Anterior cingulate cortex (tissue), 58 donors: ENCODE data around the gene CLPSL2.

ENCODE experiments used
- DNase-seq, 58 donors: peaks; one replicate each; lab custom pipeline; 2025; lab: John Stamatoyannopoulos, UW

The CLPSL2 gene

DNA sequence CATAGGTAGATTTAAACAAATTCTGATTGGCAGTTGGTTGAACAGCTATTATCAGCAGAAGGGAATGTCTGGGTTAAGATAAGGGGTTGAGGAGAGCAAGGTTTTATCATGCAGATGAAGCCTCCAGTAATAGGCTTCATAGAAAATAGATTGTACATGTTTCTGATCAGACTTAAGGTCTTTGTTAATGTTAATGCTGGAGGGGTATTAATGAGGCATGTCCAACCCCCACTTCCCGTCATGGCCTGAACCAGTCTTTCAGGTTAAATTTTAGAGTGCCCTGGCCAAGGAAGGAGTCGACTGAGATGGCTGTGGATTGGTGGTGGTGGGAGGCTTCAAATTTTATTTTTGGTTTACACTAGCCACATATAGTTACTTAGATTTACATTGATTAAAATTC, 7.8 kb downstream of the CLPSL2 start:
- no peak for DNase-seq

DNA sequence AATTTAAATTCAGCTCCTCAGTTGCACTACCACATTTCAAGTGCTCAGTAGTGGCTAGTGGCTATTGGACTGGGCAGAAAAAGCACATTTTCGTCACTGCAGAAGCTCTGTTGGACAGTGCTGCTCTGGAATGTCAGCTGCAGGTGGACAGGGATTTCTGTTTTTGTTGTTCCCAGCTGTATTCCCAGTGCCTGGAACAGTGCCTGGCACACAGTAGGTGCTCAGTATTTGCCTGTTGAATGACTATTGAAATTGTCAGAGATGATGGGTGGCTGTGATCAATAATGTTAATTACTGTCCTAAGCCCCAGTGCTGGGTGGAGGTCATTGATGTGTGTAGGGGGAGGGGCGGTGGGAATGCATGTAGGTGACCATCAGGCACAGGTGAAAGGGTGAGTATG, 9.9 kb downstream of the CLPSL2 start:
- no peak for DNase-seq

DNA sequence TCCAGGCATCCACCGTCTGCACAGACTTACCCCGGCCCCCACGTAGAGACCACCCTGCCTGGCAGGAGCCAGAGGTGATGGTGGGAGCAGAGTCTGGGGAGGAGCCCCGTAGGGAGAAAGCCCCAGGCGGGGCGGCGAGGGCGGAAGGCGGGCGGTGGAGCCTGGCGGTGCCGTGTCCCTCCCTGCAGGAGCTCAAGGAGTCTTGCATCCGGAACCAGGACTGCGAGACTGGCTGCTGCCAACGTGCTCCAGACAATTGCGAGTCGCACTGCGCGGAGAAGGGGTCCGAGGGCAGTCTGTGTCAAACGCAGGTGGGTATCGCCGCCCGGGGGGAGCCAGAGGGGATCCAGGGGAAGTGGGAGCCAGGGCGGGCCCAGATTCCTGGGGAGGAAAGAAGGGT, 10.4 kb downstream of the CLPSL2 start:
- DNase-seq: no peak

DNA sequence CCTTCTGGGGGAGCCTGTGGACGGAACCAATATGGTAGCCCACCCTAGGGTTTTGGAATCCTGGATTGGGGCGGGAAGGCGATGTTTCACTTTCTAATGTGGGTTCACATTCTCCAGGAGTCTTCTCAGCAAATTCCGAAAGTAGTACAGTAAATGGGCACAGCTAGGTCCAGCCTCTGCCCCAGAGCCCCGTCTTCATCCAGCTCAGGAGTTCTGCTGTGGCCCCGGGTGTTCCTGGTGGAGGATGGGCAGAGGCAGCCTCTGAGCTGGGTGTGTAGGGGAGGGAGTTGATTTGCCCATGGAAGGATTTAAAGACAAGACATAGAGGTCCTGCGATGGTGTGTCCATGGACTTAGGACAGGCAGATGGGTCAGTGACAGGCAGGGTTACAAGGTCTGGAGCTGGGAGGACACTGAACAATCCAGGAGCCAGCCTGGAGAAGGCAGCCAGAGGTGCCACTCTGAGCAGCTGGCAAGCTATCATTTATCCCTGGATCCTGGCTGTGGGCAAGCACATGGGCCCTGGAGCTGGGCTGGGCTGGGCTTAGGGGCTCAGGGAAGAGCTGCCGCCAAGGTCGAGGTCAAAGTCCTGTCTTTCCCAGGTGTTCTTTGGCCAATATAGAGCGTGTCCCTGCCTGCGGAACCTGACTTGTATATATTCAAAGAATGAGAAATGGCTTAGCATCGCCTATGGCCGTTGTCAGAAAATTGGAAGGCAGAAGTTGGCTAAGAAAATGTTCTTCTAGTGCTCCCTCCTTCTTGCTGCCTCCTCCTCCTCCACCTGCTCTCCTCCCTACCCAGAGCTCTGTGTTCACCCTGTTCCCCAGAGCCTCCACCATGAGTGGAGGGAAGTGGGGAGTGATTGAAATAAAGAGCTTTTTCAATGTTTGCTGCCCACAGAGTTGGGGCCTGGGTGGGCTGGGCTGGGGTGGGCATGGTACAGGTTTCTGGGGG, 11.1 kb downstream of the CLPSL2 start:
- no peak for DNase-seq

DNA sequence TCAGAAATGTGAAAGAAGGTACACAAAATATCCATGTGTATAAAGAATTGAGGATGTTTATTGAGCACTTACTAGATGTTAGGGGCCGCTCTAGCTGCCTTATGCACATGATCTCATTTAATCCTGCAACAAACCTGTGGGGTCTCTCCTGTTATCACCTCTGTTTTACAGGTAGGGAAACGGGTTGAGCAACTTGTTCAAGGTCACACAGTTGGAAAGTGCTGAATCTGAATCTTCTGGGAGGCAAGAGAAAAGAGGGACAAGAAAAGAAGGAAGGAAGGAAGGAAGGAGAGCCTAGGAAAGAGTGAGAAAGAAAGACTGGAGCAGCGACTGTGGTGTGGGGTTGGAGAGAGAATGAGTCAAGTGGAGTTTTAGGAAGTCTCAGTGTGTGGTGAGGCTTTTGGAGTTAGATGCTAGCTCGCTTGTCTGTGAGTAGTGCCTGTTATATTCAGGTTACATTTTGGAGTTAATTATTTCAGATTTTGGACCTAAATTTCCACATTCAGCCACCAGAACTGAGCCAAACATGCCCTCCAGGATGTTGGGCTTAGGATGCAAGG, 12.1 kb downstream of the CLPSL2 start:
- DNase-seq: no peak

DNA sequence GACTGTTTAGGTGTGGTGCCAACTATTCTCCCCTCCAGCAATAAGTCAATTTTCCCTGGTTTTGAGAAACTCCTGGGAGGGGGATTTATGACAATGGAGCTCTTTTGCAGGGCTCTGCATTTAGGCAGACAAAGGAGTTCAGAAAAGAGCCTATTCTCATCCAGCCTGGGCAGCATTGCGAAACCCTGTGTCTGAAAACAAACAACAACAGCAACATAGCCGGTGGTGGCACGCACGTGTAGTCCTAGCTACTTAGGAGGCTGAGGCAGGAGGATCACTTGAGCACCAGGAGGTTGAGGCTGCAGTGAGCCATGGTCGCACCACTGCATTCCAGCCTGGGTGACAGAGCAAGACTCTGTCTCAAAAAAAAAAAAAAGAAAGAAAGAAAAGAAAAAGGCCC, 14.3 kb downstream of the CLPSL2 start:
- no peak for DNase-seq

DNA sequence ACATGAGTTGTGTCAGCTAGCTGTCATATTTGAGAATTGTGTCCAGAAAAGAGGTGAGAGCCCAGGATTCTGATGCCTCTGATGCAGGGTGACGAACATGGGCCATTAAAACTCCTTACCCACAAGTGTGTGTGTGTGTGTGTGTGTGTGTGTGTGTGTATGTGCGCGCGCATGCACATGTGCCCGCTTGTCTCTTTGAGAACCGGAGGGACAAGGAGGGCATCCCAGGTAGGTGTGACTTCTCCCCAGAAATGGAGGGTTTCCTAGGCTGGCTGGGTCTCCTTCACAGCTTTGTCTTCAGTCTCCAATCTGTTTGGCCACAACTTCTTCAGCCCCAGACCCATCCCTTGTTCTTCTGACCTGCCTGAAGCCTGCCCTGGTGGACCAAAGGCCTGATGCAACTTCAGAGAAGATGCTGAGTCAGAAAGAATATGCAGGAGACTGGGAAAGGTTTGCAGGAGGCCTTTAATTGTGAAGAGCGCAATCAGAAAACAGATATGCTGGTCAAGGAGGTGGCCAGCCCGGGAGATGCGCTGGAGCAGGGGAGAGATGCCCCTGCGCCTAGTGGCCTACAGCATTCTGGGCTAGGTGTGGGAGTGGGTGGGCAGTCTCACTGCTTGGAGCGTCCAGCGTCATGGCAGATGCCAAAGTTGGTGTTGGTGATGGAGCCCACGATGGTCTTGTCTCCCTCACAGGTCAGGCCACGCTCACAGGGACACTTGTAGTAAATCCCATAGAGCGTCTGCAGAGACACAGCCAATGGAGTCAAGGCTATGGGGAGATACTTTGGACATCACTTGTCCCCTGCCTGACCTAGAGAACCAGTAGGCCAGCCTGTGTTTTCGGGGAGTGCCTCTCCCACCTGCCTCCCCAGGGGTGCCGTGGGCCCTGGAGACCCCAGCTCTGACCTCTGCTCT, 18.4 kb downstream of the CLPSL2 start:
- DNase-seq: no peak

DNA sequence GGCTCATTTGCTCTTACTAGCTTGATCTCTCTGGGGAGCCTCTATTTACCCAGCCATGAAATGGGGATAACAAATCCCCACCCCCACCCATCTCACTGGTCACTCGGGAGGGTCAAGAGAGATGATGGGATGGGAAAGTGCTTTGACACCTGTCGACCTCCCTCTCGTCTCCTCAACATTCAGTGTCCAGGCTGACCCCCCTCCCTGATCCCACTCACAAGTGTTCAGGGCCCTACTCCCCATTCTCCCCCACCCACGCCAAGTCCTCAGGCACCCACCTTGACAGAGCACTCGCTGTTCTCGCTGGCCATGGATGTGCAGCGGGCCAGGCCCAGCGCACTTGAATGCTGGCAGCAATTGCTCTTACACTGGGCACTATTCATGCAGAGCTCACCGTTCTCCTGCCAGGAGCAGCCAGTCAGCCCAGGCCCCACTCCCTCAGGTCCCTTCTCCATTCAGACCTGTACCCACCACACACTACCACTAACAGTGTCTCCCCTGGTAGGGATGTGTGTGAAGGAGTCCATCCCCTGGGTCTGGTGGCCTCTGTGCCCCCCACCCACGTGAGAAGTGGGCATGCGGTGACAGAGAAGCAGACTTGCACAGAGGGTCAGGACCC, 19.2 kb downstream of the CLPSL2 start:
- DNase-seq: no peak

DNA sequence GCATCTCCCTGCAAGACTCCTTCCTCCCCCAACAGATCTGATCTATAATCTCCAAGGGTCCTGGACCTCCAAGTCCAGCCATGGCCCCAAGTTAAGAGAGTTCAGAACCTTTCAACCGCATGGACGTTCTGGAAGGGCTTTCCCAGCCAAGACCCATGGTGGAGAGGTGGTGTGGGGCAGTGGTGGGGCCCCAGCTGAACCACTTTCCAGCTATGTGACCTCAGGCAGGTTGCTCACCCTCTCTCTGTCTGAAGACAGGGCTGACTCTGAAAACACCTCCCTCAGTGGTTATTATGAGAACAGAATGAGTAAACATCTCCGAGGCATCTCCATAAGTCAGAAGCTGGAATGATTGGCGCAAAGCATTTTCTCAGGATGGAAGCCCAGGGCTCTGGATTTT, 19.8 kb downstream of the CLPSL2 start:
- DNase-seq: no peak

DNA sequence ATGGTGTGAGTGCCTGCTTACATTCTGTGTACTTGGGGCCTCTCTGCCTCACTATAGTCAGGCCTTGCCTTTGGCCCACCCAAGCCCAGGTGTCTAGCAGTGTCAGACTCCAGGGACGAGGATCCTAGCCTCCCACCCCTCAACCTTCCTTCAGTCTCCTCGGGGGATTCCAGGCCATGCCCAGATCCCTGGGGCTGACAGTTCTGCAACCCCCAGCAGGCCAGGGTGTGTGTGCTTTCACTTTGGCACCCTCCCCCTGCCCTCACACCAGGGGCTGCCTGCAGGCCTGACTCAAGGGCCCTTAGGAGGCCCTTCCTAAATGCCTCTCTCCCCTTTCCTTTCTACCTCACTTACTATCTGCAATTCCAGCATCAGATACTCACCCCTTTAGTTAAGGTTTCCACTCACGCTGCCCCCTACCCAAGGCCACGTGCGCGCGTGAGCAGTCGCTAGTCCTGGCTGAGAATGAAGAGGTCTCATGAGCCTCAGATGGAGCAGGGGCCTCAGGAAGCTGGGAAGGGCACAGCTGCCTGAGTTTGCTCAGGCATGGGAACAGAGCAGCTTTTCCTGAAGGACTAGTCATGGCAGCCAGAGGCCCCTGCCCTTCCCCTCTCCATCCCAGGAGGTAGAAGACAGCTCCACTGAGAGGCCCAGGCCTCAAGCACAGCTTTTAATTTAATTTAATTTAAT, 21.6 kb downstream of the CLPSL2 start:
- no peak for DNase-seq

DNA sequence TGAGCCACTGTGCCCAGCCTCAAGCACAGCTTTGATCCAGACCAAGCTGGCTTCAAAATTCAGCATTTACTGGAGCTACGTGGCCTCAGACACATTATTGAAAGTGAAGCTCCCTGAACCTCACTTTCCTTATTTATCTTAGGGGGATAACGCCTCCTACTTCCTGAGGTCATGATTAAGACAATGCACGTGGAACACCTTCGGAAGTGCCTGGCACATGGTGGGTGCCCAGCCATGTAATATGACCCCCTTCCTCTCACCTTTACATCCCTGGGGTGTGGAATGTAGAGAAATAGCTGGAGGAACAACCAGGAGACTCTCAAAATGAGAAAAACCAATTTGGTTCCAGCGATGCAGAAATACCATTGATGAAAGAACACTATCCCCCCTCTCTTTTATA, 22.3 kb downstream of the CLPSL2 start:
- DNase-seq: no peak

DNA sequence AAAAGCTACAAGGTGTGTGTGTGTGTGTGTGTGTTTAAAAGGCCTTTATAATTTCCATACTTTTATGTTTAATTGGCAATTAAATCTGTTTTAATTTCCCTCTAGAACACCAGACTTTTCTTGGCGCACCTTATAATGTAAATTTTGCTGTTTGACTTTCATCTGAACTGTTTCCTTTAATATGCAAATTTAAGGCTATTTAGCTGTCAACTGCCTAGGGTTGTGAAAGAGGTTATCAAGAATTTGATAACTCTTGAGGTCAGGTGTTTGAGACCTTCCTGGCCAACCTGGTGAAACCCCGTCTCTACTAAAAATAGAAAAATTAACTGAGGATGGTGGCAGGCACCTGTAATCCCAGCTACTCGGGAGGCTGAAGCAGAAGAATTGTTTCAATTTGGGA, 24.8 kb downstream of the CLPSL2 start:
- DNase-seq: no peak

DNA sequence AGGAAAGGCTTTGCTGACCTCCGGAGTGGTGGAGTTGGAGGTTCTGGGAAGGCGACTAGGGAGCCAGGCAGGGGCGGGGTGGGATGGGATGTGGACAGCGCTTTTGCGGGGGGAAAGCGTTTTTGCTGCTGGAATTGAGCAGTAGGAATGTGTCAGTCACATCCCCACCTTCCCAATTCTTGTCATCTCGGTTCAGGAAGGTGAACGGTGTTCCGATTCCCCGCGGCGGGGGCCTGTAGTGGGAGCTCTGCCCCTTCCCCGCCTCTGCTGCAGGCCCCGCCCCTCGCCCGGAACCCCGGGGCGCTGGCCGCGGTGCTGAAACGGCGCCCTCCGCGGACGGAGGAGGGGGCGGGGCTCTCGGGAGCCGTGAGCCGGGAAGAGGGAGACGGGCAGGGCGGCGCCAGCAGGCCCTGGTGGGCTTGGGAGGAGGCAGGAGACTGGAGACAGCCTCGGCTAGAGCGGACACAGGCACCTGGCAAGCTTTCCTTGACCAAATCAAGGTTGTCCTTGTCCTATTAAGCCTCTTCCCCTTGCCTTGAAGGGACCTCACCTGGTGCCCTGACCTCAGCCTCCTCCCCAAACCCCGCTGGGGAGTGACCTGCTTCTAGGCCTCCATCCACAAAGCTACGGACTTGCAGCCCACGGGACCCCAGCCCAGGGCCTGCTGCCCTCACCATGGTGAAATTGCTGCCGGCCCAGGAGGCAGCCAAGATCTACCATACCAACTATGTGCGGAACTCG, 28.8 kb downstream of the CLPSL2 start, which contains the start of gene LHFPL5:
Gene LHFPL5 (plus strand): TSS at position 357 of the 741 bp plus-strand sequence. CDS start 319 bp downstream, at position 676.
- DNase-seq: peak in 11 of 58 donors; percentile 7 to 58 (median 30)

DNA sequence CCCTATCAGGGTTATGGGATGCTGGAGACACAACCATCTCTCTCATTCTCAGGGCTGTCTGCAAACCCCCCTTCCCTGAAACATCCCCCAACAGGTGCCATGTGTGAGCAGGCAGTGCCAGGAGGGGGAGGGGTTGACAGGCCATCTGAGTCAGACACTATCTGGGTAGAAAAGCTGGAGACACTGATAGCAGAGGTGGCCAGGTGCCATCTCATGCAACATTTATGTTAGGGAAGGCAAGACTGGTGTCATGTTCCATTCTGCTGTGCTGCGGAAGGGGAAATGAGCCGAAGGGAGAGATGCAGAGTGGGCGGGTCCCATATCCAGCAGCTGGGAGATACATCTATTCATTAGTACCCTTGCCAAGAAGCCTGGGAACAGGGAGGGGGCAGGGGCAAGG, 32.3 kb downstream of the CLPSL2 start:
- DNase-seq: peak in 7 of 58 donors; percentile 7 to 48 (median 17)

DNA sequence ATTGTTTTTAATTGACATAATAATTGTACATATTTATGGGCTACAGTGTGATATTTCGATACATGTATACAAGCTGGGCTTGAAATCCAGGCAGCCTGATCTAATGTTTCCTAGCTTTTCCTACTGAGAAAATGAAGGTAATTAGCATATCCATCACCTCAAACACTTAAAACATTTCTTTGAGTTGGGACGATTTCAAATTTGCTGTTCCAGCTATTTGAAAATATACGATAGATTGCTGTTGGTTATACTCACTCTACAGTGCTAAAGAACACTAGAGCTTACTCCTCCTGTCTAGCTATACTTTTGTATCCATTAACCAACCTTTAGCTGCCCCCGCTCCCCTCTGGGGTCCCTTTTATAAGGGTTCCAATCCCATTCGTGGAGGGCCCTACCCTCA, 33.4 kb downstream of the CLPSL2 start:
- no peak for DNase-seq

DNA sequence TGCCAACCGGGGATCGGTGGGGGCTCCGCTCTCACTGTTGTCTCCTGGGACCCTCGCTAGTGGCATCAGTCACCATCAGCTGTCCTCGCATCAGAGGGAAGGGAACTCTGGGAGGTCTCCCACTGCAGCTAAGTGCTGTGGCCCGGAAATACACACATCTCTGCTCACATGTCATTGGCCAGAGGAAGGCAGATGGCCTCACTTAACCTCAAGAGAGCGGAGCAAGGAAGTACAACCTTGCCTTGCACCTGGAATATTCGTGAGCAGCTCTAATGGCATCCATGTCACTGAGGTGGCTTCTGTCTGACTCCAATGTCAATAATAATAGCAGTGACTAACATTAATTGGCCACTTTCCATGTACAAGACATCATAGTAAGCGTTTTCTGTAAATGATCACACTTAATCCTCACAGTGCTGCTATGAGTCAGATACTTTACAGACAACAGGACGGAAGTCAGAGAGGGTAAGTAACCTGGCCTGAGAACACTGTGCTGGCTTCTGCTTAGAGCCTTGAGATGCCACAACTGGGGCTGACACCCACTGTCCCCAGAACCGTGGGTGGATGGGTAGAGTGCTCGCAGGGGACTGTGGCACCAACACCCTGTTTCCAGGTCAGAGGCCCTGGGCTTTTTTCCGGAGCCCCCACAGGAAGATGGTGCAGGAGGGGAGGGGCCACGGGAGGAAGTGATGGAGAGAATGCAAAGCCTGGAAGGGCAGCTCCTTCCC, 34.7 kb downstream of the CLPSL2 start:
- no peak for DNase-seq

DNA sequence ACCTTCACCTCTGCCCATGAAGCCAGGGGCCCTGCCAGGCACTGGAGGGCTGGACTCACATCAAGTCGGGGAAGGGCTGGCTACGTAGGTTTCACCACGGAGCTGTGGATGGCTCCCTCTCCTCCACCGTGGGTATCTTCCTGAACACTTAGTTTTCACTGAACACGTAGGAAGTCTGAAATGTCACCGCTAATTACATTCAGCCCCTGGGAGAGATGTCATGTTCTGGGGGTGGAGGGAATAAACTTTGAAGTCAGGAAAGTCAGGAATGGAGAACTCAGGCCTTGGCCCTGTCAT, 35.2 kb downstream of the CLPSL2 start:
- DNase-seq: peak in 1 of 58 donors; percentile 28

DNA sequence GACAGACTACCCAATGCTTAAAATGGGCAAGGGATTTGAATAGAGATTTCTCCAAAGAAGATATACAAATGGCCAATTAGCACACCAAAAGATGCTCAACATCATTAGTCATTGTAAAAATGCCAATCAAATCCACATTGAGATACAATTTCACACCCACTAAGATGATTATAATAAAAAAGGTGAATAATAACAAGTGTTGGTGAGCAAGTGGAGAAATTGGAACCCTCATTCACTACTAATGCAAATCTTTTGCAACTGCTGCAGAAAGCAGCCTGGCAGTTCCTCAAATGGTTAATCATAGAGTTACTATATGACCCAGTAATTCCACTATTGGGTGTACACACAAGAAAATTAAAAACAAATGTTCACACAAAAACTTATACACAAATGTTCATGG, 41.1 kb downstream of the CLPSL2 start:
- no peak for DNase-seq

DNA sequence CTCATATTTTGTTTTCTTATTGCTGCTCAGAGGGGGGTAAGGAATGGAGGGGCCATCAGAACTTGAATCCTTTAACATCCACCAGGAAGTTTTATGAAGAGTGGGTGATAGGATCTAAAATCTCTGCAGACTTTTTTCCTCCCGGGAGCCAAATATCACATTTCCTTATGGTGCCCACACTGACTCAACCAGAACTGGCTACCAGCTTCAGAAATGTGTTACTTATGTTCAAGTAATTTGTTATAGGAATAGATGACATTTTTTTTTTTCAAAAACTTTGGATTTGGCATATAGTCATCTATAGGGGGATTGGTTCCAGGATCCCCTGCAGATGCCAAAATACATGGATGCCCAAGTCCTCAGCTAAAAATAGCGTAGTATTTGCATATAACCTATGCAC, 47.2 kb downstream of the CLPSL2 start:
- DNase-seq: no peak
